Urothelium cell line (cell line): ENCODE data around the gene NOTCH1.
"Not testable (repeated sequence)": the region's sequence is repeated elsewhere in the genome, so short reads cannot be mapped to it uniquely, and the experiment has no call there.

Experiments
- DNase-seq: peaks from one replicate; pipeline ENCODE4 v3.0.0; 2011; ENCODE audit warnings: low spot score, mixed read lengths
- FAIRE-seq: peaks from 2 replicates; lab custom pipeline; 2011; peaks lifted over from hg19 to GRCh38; lab: Jason Lieb, UNC

Gene NOTCH1

DNA sequence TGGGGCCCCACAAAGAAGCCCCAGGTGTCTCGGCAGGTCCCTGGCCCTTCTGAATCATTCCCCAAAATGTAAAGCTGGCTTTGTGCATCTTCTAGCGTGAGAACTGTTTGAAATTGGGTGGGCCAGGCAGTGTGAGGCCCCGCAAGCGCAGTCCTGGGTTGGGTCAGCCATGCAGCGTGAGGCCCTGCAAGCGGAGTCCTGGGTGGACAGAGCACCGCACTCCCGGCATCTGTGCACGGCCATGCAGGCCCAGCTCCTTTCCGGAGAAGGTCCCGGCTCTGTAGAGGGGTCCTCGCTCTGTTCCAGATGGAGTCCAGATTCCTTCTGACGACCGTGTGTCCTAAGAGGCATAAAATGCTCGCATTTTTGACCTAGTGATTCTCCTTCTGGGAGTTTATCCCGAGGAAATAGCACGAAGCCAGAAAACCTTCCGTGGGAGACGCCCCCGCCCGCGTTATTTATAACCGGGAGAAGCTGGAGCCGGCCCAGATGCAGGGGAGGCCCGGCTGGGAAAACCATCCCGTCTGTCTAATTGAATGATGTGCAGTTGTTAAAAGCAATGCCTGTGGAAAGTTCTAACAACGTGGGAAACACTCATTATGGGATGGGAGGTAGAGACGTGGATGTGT, 19.4 kb upstream of the NOTCH1 start:
- FAIRE-seq (no peak), DNase-seq (no peak)

DNA sequence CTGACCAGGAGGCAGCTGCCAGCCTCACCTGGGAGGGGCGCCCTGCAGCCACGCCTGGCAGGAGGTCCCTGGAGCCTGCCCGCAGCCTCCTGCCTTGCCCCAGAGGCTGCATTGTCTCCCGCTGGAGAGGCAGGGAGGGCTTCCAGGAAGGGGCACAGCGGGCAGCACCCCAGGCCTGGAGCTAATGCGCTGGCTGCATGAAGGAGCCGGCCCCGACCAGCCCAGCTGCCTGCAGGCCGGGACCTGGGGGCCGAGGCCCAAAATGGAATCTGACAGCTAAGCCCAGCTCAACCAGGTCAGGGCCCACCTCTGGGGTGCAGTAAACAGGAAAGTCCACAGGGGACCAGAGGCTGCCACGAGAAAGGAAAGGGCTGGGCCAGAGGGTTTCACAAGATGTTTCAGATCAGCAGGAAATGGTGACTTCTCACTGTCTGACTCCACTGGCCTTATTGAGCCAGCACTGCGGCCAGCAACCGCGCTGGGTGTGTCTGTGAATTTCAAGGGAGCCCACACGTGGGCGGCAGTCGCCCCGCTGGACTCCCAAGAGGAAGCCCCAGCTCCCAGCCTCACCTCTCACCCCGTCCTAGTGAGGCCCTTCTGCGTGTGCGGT, 18.6 kb upstream of the NOTCH1 start:
- FAIRE-seq (no peak), DNase-seq (no peak)

DNA sequence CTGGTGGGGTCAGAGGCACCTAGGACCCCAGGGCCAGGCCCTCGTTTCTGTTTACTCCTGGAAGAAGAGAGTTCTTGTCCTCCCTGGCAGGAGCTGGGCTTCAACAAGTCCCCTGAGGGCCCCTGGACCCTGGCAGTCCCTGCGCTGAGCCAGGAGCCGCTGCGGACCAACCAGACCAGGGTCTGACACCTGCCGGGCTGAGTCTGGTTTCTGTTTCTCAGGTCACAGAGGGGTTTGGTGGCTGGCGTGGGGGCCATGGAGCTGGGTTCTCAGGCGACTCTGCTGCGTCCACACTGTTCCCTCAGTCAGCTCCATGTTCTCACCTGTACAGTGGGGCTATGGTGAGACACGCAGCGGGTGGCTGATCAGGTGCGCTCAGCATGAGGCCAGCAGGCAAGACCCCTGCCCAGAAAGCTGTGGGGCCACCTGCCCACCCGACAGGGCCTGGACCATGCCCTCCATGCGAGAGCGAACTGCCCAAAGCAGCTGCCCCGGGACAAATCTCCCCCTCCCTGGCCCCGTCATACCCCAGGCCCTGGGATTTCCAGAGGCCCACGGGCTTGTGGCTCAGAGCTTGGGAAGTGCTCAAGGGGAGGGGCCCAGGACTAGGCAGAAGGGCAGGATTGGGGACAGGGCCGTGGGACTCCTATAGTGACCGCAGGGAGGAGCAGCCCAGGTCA, 17.9 kb upstream of the NOTCH1 start:
- no peak for DNase-seq
- no peak for FAIRE-seq

DNA sequence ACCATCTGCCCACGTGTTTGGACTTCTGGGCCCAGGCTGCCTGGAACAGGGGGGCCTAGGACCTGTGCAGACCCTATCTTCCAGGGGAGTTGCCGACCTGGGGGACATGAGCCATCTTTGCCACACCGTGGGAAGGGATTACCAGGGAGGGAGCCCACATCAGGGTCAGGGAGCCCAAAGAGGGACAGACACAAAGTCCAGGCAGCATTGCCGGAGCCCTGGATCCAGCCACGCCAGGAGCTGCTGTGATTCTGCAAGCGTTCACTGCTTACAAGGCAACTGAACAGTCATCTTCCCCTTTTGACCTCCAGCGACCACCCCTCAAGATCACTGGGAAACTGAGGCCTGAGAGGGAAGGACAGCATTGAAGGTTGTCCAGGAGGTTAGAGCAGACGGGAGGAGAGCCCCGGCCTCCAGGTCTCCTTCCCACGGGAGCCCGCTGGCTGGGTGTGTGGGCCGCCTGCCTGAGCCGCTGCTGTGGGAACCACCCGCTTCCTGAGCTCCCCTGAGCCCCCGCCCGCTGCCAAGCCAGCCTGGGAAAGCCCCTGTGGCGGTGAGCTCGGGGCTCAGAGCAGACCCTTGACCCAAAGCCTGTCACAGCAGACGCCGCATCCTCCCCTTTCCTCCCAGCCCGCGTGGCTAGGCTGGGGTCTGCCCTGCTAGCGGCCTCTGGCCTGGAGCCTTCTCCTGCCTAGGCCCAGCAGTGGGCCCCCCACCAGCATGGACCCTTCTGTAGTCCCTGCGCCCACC, 17.1 kb upstream of the NOTCH1 start:
- DNase-seq: no peak
- FAIRE-seq: no peak

DNA sequence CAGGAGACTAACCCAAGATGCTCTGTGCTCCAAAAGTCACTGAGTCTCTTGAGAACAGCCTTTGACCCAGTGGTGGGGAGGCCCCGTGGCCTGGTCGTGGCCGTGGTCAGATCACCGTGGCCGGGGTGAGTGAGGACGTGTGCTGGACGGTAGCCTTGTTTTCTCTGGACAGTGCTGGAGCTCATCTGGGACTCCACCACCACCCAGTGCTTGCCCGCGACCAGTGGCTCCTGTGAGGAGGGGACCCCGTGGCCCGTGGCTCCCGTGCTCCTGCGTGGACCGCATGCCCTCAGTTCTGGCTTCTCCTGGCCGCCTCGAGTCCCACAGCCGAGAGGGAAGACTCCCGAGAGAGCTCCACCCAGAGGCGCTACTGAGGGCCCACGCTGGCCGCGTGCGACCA, 15.9 kb upstream of the NOTCH1 start:
- DNase-seq (no peak), FAIRE-seq (no peak)

DNA sequence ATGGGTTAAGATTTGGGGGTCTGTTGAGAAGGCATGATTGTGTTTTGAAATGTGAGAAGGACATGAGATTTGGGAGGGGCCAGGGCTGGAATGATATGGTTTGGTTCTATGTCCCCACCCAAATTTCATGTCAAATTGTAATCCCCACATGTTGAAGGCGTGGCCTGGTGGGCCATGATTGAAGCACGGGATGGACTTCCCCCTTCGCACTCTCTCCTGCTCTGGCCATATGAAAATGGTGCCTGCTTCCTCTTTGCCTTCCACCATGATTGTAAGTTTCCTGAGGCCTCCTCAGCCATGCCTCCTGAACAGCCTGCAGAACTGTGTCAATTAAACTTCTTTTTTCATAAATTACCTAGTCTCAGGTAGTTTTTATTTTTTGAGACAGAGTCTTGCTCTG, 14.7 kb upstream of the NOTCH1 start:
- FAIRE-seq: no peak
- no peak for DNase-seq

DNA sequence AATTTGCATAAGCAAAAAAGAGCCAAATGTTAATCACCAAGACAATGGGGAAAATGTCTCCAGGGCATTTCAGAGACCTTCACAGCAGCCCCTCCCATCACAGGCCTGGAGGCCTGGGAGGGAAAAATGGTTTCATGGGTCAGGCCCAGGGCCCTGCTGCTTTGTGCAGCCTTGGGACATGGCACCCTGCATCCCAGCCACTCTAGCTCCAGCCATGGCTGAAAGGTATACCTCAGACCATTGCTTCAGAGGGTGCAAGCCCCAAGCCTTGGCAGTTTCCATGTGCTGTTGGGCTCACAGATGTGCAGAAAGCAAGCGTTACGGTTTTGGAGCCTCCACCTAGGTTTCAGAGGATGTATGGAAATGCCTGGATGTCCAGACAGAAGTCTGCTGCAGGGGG, 13.5 kb upstream of the NOTCH1 start:
- not testable (repeated sequence) for FAIRE-seq, DNase-seq

DNA sequence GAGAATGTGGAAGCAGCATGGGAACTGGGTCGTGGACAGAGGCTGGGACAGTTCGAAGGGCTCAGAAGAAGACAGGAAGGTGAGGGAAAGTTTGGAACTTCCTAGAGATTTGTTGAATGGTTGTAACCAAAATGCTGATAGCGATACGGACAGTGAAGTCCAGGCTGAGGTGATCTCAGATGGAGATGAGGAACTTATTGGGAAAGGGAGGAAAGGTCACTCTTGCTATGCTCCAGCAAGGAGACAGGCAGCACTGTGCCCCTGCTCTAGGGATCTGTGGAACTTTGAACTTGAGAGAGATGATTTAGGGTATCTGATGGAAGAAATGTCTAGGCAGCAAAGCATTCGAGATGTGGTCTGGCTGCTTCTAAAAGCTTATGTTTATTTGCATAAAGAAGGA, 13.0 kb upstream of the NOTCH1 start:
- FAIRE-seq: not testable (repeated sequence)

DNA sequence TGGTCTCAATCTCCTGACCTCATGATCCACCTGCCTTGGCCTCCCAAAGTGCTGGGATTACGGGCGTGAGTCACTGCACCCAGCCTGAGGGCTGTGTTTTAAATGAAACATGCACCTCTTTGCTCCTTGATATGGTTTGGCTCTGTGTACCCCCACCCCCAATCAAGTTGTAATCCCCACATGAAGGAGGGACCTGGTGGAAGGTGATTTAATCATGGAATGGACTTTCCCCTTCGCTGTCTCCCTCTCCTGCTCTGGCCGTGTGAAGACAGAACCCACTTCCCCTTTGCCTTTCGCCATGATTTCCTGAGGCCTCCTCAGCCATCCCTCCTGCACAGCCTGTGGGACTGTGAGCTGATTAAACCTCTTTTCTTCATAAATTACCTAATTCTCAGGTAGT, 12.5 kb upstream of the NOTCH1 start:
- FAIRE-seq: no peak
- DNase-seq: no peak

More for the DNA sequence above, 13.0 kb upstream of the NOTCH1 start:
- not testable (repeated sequence) for DNase-seq

DNA sequence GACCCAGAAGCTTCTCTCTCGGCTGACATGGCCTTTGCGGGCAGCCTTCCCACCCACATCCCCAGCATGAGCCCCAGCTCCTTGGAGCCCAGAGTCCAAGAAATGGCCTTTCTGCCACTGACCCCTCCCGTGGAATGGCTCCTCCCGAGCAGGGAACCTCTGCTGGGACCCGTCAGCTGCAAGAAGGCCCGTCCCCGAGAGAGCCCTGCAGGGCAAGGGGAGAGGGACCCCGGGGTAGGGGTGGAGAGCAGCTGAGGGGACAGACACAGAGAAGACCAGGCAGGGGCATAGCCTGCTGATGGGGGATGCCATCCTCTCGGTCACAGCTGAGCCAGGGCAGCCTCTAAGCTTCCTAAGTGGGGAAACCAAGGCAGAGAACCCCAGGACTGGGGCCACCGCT, 11.2 kb upstream of the NOTCH1 start:
- FAIRE-seq: no peak
- DNase-seq: no peak

DNA sequence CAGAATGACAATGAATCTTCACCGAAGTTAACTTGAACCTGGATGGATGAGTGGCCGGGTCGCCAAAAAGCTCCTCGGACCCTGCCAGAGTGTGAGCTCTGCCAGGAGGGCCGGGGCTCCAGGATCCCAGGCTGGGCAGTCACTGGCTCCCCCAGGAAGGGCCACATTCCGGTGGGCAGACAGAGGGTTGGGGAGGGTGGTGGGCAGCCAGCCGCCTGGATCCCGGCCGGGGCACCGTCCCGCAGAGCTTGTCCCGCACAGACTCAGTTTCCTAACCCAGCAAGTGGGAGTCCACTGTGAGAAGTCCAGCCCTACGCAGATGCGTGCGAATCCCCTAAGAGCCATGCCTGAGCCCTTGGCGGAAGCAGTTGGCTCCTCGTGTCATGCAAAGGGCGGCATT, 10.3 kb upstream of the NOTCH1 start:
- DNase-seq (no peak), FAIRE-seq (no peak)

DNA sequence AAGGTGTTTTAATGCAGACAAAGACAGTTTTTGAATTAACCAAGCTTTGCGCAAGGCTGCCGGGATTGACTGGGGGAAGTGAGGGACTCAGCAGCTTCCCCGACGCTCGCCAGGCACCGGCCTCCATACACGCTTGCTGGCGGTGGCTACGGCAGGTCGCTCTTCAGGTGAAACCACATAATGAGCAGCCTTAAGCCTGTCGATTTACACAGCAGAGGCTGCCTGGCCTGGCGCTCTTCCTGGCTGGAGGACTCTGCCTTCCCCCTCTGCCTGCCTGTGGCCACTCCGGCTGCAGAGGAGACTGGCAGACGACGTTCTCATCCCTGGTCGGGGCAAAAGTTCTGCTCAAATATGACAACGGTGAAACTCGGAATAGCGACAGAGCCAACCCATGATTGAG, 9.0 kb upstream of the NOTCH1 start:
- no peak for FAIRE-seq
- no peak for DNase-seq

DNA sequence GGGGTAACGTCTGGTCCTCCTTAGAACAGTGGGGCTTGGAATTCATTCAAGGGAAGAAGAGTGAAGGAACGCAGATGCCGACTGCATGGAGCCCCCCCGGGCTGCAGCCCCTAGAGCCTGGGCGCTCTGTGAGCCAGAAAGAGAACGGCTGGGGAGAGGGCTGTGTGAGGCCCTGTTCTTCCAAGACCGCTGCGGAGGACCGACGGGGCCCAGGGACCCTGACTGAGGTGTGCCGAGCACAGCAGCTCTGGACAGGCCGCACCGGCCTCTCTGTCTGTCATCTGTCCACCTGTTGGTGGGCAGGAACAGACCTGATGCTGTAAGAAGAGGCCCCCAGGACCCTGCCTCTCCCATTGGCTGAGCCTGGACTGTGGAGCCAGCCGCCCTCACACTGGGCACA, 7.7 kb upstream of the NOTCH1 start:
- no peak for DNase-seq
- no peak for FAIRE-seq

DNA sequence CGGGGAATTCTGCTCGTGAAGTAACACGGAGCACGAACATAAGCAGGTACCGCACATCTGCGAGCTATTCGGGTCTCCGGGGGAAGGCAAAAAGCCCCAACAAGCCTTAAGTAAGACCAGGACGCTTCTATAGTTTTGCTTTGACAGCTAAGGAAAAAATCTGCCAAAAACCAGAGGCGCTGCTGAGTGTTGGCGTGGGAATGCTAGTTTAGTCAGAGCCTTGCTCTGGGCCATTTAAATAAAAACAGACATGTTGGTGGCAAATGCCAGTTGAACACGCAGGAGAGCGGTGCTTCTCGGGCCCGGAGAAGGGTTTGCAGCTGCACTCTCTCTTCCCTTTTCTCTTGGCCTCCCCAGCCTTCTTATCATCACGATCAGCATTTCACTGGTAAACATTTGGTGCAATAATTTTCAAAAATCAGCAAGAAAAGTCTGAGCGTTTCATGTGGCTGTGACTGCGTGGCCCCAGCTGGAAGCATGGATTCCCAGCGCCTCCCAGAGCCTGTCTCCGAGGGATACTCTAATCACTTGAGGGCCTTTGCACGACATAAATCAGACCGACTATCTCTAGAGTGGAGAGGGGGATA, 6.4 kb upstream of the NOTCH1 start:
- no peak for FAIRE-seq

DNA sequence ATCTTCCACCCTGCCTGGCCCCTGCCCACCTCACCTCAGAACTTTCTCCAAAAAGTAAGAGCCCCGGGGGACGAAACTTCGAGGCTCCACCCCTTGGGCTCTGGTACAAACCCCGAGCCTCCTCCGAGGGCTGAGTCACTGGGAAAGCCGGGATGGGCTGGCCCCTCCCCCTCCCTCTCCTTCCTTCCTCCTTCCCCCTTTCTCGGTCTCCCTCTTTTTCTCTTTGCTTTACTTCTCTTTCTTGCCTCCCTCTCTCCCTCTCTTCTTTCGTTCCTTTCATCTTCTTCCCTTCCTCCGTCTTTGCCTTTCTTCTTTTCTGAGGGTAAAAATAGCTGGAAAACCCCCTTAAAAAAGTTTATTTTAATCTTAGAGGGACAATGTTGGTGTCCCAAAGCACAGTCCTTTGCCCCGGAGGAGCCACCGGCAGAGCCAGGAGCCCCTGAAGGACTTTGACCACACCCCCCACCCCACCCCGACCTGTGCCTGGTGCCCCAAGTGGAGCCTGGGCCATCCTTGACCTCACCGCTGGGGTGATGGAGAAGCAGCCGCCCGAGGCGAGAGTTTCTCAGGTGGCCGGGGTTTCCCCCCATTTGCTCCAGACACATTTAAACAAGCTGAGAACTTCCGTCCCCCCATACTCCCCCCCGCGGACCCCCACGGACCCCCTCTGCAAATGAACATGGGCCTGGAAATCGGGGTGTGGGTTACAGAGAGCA, 5.7 kb upstream of the NOTCH1 start:
- FAIRE-seq: no peak
- DNase-seq: peak; percentile 91

More for the DNA sequence above, 6.4 kb upstream of the NOTCH1 start:
- no peak for DNase-seq

DNA sequence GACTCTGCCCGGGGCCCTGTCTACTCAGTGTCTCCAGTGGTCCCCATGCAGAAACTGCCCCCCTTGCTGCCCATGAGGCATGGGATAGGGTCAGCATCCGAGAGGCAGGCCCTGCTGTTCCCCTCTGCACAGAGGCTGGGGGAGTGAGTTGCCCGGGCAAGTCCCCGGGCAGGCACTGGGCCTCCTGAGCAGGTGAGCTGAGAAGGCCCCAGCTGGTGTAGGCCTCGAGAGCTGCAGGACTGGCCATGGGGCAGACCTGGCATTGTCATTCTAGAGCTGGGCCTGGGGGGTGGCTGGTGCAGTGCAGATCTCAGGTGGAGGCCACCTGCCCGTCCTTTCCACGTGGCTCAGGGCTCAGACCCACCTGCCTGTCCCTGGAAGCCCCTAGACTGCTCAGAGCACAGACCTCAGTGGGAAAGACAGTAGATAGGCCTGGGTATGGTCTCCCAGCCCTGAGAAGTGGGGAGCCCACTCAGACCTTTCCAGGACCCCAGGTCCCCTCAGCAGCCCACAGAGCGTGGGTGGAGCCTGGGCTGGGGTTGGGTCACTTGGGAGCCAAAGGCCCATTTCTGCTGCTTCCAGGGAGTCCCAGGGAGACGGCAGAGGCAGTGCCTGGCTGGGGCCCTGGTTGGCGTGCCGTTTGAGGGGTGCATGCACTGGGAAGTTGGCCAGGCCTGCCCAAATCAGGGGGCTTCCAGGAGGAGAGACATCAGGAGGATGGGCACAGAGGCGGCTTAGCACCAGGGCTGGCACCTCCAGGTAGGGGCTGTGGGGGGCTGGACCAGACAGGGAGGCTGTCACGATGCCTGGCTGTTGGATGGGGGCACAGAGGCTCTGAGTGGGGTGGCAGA, 4.8 kb upstream of the NOTCH1 start:
- FAIRE-seq (peak; percentile 5), DNase-seq (peak; percentile 31)

DNA sequence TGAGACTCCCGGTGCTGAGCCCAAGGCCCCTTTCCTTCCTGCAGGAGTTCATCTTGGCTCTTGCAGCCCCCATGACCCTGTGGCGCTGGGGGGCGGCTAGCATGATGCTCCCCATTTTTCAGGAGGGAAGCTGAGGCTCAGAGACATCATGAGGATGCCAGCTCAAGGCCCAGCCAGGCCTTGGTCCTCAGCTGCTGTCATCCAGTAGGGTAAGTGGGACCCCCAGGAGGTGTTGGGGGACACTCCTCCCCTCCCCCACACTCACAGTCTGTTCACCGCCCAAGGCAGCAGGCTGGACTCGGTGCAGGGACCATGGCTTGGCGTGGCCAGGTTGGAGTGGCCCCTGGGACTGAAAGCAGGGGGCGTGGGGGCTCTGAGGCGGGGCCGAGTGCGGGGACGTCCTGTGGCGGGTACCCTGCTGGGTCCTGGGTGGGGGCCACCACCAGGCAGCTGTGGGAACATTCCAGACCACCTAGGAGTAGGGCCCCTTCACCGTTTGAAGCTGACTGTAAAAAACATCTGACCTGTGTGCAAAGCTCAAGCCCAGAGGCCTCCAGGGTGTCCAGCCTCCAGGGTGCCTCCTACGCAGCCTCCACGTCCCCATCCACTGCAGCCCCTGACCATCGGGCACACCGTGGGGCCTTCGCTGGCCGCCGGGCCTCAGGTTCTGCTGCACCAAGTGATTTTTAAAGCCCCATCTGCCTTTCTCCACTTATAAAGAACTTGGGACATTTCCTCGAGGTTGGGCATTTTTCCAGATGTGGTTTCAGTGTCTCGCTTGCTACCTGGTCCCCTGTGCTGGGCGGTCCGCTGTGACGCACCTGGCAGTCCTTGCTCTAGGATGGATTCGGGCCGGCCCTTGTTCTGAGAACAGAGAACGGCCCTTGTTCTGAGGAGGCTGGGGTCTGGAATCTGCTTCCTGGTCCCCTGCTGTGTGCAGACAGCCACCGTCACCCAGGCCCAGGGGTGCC, 3.4 kb upstream of the NOTCH1 start:
- no peak for DNase-seq
- no peak for FAIRE-seq

DNA sequence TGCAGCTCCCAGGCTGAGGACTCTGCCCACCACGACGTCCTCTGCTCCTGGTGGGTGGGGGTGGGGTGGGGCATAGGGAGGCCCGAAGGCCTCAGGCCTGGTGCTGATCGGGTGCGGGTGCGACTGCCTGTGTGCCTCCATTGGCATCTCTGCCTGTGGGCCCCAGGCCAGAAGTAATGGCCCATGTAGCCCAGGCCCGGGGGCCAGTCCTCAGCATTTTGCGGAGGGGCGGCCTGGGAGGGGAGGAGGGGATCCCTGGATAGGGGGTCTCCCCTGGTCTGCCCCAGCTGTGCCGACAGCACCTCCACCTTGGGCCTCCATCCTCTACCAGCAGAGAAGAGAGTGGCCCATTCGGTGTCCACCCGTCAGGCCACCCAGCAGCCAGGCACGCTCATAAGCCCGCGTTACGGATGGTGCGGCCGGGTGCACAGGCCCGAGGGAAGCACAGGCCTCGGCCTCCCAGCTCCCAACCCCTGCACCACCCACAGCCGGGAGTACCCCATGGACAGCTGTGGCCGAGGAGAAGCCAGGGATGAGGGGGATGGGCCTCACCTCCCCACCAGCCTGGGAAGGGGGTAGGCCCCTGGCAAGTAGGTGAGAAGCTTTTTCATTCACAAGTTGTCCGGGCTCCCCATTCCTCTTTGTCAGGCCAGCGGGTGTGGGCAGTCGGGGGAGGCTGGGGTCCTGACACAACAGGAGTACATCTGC, 1.8 kb upstream of the NOTCH1 start:
- peak; percentile 17 for FAIRE-seq
- no peak for DNase-seq
